ENCODE measurements around the gene PEPD. TPM values are rescaled to one million over a fixed set of nuclear protein-coding genes. Genes with fewer than 3 reads are reported as not detected.

PEPD gene
- total RNA-seq, 1 experiment from 2014 or later, result 50.9 TPM

DNA sequence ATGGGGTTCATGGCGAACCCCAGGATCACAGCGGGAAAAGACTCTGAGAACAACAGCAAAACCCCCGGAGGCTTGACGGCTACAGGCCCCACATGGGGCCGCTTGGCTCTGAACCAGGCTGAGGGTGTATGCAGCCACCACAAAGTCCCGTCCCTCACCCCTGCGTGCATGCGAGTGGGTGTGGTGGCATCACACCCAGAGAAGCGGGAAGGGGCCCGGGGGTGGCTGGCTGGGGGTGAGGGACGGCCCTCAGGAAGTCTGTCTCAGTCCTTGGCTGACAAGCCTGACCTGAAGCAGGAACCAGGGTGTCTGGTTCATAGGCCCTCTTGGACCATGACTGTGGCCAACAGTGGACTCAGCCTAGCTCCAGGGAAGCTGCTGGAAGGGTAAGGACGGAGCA, 113.9 kb downstream of the PEPD start:
- no peak for DNase-seq (ENCODE audit: low read depth)

DNA sequence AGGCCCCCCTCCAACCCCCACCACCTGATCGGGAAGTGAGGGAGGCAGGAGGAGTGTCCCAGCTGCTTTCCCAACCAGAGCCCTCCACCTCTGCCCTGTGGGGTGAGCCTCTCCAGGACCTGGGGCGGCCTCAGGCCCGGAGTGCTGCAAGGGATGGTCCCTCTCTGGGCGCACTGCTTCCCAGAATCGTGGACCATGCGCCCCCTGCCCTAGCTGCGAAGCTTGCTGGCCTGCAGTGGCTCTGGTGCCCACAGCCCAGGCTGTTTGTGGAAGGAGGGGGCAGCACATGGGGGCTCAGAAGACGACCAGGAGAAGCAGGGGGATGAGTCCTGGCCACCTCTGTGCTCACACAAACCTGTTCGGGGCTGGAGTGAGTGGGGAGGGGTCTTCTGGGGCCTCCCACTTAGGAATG, 114.4 kb downstream of the PEPD start:
- DNase-seq (ENCODE audit: low read depth), result no peak

DNA sequence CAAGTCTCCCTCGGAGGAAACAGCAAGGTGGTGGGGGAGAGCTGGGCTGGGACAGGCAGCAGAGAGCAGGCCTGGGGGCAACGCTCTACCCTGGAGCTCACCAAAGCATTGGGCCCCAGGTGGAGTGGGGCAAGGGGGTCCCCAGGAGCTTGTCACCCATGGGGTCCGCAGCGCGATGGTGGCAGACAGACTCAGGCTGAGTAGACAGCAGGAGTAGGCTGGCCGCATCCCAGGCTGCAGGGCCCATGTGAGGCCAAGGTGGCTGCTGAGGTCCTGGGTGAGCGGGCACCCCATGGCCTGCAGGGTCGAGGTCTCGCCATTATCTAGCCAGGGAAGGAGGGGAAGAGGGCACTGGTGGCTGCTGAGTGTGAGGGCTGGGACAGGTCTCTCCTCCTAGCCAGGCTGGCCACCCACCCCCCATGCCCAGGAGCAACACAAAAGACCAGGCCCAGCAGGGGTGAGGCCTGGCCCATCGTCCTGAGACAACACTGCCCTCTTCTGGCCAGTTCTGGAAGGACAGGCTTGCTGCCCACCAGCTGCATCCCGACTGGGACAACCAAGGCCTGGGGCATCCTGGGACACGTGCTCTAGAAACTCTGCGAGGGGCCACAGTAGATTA, 115.0 kb downstream of the PEPD start:
- peak; percentile 38 for DNase-seq (ENCODE audit: low read depth)

DNA sequence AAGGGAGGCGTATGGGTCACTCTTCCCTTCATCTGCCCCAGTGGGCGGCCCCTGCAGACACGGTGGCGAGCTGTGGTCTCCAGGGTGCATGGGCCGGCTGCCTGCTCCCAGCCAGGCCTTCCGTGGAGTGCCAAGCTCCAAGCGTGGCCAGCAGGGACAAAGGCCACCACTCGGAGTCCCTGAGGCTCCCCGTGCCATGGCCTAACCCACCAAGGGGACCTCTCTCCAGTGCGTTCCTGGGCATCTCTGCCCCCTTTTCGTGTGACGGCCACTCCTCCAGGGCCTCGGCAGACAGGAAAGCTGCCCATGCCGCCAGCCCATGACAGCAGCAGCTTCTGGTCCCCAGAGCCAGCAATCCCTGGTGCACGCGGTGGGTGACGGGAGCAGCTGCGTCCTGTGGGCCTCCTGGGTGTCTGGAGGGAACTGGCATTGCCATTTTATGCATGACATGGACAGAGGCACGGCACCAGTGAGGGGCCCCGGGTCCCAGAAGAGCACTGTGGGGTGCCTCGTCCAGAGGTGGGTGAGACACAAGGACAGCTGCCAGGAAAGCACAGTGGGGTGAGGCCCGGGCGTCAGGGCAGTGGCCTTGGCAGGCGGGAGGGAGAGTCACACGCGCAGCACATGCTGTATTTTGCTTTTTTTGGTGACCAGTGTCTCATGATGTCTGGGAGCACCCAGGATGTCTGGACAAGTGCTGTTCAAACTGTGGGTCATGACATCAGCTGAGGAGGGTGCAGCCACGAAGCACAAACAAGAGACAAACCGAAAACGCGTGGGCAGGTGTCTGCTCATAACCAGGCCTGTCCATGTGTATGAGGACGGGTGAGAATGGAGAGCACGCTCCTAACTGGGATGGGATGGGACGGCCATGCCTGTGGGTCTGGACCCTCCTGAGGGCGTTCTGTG, 115.8 kb downstream of the PEPD start:
- DNase-seq (ENCODE audit: low read depth), result no peak

GRCh38 chr19:33405254-33405552, 116.4 kb downstream of the PEPD start:
- no peak for DNase-seq (ENCODE audit: low read depth)

- DNase-seq (ENCODE audit: low read depth), result no peak
Measured at GRCh38 chr19:33404506-33405253, 116.9 kb downstream of the PEPD start.

GRCh38 chr19:33403973-33404304, 117.7 kb downstream of the PEPD start:
- no peak for DNase-seq (ENCODE audit: low read depth)

- DNase-seq (ENCODE audit: low read depth), result no peak
Measured at GRCh38 chr19:33403221-33403972, 118.2 kb downstream of the PEPD start.

DNA sequence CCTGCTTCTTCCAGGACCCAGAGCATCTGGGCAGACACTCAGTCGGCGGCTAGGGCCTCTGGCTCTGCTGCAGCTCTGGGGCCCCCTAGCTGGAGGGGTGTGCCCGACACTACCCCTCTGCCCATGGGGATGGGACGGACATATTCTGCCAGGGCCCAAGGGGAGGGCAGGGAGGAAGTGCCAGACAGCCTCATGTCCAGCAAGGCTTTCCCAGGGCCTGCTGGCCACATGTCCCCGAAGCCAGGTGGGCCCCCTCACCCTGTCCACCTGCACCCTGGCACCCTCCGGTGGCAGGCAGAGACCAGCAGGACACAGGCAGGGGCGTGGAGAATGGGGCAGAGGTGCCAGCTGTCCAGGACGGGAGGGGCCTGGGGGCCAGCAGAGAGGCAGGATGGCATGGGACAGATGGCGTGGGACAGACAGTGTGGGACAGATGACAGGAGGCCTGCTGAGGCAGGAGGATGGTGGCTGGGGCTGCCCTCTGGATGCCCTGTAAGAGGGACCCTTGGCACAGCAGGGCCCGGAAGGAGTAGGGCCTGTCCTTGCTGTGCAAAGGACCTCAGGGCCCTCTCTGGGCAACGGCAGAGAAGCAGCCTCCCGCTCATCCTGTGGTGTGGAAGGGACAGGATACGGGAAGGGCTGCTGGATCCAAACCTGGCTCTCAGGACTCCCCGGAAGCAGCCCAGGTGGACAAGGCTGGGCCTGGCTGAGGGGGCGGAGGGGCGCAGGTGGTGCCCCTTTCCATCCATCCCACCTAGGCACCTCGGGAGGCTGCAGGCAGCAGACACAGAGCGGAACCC, 119.0 kb downstream of the PEPD start:
- DNase-seq (ENCODE audit: low read depth), result no peak

DNA sequence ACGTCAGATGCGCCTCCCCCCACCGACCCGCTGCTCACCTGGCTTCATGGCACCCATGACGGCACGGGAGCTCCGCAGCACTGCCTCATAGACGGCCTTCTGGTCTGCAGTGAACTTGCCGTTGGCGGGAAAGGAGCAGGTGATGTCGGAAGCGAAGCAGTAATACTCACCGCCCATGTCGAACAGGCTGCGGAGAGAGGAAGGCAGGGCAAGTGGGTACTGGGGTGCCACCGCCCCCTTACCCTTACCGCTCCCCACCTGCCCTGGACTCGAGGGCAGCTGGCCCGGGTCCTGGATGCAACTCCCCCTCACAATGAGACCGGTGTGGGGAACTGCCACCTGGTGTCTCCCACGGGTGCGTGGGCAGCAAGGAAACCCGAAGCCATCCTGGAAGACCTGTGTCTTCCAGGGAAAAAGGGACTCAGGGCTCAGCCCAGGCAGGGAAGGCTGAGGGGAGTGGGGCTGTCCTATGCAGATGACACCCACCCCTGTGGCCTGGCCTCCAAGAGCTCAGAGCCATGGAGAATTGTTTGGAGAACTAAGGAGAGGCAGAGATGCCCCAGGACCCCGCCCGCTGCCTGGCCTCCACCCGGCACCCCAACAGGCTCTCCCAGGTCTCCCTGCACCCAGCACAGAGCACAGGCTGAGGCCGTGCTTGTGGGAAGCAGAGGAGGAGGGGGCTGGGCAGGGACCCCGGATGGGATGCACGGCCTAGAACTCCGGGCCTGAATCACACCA, 119.7 kb downstream of the PEPD start:
- no peak for DNase-seq (ENCODE audit: low read depth)

DNA sequence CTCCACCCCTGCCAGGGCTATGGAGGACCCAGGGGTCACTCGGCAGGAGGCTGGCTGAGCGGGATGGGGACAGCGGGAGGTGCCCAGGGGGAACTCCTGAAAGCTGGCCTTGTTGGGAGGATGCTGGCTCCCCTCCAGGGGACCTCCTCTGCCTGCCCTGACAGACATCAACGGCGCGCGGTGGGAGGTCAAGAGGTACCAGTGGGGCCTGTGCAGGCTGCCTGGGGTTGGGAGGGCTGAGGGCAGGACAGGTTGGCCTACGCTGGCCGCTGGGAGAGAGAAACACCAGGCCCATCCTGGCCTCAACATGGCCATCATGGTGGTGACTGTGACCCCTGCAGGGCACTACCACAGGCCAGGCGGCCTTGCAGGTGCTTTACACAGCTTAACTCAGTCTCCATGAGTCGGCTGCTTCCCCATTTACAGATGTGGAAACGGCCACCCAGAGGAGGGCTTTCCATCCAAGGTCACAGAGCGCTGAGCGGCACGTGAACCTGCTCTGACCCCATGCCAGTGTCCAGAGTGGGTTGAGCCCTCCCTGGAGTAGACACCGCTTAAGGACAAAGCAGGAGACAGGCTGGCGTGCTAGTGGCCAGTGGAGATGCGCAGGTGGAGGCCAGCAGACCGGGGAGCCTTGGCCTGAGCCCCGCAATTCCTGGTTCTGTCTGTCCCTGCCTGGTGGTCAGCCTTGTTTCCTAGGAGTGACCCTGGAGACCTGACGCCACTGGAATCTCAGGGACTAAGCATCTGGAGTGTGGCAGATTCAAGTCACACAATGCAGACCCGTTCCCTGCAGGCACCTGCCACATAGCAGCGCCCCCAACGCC, 120.5 kb downstream of the PEPD start:
- DNase-seq (ENCODE audit: low read depth), result no peak

DNA sequence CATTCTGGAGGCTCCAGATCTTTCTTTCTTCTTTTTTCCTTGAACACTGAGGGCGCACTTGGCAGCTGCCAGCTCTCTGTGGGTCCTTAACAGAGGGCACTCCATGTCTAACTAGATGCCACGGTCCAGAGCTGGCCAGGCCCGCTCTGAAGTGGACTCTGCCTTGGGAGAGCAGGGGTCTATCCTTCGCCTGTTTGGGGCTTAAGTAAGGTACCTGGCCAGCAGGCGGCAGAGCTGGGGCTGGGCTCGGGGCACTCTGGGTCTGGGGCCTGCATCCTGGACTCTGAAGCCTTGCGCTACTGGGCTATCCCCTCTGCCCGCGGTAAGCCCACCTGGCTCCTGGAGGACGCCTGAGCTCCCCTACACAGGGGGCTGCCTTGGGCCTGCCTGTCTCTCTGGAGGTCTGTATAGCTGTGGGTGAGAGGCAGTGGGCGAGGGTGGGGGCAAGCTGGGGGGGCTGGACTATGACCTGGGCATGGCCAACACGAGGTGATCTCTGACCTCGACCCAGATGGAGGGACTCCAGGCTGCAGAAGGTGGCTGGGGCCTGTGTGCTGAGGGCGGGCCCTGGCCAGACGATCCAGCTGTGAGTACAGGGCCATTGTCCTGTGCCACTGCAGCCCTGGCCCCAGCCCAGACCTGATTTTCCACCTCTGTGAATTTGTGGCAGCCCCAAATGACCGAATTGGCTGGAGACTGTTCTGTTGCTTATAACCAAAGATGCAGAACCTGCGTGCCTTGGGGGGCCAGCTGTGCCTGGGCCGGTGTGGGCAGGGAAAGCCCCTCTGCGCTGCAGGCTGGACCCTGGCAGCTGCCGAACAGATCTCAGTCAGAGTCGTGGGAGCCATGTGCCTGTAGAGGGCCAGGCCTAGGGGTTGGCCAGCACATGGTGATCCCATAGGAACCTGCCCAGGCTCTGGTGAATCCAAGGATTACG, 121.6 kb downstream of the PEPD start:
- no peak for DNase-seq (ENCODE audit: low read depth)

DNA sequence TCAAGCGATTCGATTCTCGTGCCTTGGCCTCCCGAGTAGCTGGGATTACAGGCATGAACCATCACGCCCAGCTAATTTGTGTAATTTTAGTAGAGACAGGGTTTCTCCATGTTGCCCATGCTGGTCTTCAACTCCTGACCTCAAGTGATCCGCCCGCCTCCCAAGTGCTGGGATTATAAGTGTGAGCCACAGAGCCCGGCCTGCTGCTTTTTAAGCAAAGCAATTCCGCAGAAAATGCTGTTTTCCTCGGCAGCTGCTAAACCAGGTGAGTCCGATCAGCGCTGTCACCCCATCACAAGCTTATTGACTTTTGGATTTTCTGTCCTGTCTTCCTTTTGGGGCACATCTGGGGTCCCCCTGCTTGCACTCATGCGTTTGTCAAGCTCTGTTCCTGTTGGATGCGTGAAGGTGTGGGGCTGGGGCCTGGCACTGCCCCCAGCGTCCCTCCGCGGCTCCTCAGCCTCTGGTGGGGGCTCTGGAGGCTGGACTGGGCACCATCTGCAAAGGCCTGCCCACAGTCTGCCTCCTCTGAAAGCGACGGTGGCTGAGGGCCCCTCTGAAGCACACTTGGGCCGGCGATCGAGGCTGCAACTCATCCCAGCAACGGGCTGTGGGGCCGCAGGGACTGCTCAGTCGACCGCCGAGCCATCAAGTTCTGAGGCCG, 122.4 kb downstream of the PEPD start:
- DNase-seq (ENCODE audit: low read depth), result no peak

GRCh38 chr19:33398361-33399060, 123.1 kb downstream of the PEPD start:
- no peak for DNase-seq (ENCODE audit: low read depth)

- DNase-seq (ENCODE audit: low read depth), result no peak
Measured at GRCh38 chr19:33397536-33398360, 123.8 kb downstream of the PEPD start.
